SIG-M5 (cell line): ENCODE measurements around the gene KDM7A.

ENCODE experiments used
- DNase-seq: peaks from one replicate; lab custom pipeline; 2025; lab: John Stamatoyannopoulos, UW

The KDM7A gene, protein sequence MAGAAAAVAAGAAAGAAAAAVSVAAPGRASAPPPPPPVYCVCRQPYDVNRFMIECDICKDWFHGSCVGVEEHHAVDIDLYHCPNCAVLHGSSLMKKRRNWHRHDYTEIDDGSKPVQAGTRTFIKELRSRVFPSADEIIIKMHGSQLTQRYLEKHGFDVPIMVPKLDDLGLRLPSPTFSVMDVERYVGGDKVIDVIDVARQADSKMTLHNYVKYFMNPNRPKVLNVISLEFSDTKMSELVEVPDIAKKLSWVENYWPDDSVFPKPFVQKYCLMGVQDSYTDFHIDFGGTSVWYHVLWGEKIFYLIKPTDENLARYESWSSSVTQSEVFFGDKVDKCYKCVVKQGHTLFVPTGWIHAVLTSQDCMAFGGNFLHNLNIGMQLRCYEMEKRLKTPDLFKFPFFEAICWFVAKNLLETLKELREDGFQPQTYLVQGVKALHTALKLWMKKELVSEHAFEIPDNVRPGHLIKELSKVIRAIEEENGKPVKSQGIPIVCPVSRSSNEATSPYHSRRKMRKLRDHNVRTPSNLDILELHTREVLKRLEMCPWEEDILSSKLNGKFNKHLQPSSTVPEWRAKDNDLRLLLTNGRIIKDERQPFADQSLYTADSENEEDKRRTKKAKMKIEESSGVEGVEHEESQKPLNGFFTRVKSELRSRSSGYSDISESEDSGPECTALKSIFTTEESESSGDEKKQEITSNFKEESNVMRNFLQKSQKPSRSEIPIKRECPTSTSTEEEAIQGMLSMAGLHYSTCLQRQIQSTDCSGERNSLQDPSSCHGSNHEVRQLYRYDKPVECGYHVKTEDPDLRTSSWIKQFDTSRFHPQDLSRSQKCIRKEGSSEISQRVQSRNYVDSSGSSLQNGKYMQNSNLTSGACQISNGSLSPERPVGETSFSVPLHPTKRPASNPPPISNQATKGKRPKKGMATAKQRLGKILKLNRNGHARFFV

DNA sequence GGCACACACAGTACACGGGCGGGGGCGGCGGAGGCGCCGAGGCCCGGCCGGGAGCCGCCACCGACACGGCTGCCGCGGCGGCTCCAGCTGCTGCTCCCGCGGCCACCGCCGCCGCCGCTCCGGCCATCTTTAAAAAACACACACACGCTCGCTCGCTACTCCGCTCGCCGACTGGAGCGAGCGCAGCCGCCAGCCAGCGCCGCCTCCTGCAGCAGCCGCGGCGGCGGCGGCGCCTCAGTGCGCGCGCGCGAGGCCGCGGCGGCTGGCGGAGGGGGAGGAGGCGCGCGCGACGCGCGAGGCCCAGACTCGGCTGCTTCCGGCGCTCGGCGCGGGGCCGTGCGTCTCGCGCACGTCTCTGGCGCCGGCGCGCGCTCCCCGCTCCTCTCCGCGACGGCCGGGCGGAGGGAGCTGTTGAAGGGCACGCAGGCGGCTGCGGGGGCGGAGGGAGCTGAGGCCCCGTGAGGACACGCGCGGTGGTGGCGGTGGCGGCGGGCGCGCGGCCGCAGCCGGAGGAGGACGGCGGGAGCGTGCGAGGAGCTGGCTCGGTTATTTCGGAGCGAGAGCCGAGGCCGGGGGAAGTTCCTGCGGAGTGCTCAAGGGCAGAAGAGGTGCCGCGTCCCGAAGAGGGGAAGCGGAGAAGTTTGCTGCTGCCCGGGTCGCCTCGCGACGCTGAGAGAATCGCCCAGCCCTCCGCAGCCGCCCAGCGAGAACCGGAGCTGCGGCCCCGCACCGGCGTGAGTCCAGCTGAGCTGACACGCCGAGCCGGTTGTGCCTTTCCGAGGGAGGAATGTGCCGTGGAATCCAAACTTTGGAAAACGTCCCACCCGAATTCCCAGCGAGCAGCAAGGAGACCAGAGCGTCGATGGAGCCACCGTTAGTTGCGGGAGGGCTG is at the start of gene KDM7A:
TSS of gene KDM7A (minus strand) at position 173 of the 892 bp plus-strand sequence. CDS start at position 127, 46 bp downstream.
- no peak for DNase-seq

DNA sequence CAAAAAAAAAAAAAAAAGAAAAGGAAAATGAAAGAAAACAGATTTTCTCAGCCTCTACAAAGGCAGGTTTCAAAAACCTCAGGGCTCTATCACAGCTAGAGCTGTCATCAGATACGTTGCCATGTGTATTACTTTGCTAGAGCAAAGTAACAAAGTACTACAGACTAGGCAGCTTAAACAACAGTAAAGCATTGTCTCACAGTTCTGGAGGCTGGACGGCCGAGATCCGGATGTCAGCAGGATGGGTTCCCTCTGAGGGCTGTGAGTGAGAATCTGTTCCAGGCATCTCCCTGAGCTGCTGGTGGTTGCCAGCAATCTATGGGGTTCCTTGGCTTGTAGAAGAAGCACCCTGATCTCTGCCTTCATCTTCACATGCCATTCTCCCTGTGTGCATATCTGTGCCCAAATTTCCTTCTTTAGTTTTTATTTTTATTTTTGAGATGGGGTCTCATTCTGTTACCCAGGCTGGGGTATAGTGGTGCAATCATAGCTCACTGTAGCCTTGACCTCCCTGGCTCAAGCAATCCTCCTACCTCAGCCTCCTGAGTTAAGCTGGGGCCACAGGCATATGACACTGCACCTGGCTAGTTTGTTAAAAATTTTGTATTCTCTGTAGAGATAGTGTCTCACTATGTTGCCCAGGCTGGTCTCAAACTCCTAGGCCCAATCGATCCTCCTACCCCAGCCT is 48.9 kb upstream of the KDM7A start:
- DNase-seq = no peak

DNA sequence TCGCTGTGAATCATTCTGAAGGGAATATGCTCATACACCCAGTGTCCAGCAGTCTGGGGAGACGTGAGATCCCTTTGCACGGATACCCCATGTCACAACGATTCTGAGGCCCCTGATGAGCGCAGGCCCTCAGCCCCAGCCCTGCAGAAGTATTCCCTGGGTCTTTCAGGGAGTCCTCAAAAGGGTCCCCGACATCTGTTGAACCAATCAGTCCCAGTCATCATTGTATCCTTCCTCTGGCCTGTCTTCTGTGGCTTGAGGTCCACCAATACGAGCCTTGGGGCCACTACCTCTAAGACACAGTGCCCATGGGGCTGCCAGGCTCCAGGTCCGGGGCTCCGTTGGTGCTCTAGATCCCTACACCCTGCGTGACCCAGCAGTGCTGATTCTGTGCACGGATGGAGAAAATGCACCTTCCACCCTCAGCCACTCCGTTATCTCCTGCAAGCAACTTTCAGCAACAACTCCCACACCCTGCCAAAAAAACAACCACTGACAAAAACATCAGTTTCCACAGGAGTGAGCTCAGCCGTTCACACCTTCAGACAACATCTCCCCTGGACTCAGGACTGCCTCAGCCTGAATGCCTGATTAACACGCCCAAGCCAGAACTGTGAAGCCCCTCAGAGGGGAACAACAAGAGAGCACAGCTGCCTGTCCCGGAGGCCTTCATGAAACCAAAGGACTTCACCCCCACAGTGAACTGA is 46.9 kb upstream of the KDM7A start:
- DNase-seq = no peak

DNA sequence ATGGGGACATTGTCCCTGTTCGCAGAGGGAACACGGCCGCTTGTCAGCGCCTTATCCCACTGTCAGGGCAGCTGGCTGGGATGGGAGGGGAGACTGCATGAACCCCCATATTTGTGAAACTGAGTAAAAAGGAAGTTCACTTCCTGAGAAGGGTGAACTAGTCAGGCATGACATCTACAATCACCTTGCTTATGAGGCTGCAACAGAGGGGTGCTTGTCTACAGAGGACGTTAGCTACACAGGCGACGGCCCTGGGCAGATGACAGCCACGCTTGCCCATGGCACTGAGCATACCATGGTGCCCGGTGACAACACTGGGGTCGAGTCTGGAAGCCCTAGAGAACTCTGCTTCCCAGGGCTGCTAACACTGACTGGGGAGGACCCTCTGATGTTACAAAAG is 46.0 kb upstream of the KDM7A start:
- DNase-seq = no peak

DNA sequence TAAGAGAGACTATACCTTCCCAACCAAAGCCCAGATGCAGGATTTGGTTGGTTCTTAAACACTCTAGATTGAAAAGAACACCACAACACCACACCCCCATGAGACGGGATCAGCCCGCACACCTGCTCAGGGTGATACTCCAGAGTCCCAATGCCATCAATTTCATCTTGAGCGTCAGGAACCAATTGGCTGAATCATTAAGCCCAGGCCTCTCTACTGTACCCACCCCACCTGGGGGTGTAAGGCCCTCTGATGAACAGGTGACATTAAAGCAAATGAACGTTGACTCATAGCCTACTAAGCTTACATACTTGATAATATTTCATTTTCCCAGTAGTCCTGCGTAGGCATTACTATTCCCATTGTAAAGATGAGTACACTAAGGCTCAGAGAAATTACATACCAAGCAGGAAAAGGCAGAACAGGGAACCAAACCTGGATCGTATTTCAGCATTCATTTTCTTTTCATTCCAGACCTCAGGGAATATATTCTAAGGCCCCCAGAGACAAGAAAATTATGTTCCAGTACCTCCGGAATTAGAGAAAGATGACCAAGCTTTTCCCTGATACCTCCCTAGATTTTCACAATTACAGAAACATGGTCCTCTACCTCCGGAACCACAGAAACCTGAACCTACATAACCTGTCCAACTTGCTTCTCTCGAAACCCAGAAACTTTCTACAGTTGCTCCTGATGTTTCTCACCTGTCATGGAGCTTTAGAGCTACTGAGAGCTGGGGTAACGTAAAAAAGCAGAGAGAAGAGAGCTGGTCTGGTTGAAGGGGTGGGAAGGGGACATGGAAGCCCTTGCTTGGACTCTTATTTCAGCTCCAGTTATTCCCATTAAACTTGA is 43.1 kb upstream of the KDM7A start:
- DNase-seq = no peak

DNA sequence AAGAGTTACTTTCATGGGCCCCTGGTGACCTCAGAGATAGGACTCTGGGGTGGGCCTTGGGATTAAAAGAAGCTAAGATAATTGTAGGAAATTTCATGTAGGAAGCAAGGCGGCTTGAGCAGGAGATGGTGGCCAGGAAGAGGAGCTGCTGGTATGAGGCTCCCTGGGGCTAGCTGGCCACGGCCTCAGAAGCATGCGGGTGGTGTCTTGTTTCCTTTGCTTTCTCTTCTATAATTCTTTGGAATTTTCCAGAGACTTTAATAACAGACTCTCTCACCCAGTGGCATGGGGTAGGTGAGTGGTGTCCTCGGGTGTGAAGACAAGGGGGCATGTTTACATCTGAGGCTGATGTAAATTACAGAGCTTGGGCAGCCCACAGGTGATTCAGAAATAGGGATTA is 41.9 kb upstream of the KDM7A start:
- DNase-seq = no peak

DNA sequence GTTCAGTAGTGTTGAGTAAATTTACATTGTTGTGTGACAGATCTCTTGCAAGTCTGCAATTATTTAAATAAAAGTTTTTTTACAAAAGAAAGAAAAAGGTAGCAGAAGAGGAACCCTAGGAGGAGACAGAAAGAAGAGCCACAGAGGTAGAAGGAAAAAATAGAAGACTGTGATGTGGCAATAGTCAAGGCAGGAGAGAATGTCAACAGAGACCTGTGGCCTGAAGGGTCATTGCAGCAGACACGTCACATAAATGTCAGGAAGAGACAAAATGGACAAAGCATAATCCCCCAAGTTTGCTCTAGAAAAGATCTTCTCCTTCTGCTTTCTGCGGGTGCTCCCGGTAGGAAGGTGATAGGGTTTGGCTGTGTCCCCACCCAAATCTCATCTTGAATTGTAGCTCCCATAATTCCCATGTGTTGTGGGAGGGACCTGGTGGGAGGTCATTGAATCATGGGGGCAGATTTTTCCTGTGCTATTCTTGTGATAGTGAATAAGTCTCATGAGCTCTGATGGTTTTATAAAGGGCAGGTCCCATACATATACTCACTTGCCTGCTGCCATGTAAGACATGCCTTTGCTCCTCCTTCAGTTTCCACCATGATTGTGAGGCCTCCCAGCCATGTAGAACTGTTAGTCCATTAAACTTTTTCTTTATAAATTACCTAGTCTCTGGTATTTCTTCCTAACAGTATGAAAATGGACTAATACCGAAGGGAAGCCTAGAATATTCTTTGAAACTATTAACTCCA is 41.1 kb upstream of the KDM7A start:
- no peak for DNase-seq

DNA sequence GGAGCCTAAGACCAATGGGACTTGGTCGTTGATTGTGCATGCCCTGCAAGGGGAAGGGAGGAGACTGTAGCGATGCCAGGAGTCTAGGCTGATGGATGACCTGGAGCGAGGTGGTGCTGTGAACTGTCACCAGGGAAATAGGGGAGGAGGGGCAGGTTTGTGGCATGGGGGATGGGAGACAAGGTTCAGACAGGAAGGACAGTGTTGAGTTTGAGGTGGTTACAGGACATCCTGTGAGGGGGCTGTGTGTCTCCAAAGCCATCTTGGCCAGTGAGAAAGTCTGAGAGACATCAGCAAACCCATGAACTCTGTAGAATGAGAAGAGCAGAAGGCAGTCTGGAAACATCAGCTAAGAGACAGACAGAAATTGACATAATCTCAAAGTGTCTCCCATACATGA is 38.5 kb upstream of the KDM7A start:
- no peak for DNase-seq

DNA sequence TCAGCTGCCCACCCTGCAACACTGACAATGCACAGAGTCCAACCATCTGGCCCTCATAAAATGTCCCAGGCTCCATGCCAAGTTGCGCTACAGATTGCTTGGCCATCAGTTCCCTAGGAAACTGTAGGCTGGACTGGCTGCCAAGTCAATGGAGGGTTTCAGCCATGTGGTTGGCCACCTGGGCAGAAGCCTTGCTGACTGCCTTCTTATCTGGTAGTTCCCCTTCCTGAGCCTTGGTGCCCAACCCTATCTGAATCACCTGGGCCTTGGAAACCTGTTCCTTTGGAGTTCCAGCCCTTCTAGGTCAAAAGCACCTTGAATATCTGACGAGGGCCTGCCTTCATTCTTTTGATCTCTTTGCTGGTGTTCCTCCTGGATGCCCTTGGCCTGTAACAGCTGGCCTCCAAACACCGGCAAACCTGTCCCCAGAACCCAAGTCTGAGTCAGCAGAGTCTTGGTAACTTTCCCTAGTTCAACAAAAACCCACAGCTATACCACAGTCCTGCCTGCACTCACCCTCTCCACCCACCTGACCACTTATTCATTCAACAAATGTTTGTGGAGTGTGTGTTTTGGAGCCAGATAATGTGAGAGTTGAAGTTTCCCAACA is 37.4 kb upstream of the KDM7A start:
- DNase-seq = no peak

DNA sequence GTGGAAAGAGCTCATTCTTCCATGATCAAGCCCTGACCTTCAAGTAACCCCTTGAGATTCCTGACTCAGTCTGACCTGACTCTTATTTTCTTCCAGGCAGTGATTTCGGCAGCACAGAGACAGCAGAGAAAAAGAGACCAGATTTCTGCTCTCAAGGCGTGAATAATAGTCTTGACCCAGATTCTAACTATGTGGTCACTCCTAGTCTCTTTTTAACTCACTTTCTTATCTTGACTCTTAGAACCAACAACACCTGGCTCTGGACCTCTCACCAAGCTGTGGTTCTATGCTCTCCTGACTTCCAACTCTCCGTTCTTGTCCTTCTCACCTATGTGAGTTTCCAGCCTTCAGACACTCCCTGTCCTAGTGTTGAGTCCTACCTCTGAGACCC is 36.9 kb upstream of the KDM7A start:
- DNase-seq = no peak

DNA sequence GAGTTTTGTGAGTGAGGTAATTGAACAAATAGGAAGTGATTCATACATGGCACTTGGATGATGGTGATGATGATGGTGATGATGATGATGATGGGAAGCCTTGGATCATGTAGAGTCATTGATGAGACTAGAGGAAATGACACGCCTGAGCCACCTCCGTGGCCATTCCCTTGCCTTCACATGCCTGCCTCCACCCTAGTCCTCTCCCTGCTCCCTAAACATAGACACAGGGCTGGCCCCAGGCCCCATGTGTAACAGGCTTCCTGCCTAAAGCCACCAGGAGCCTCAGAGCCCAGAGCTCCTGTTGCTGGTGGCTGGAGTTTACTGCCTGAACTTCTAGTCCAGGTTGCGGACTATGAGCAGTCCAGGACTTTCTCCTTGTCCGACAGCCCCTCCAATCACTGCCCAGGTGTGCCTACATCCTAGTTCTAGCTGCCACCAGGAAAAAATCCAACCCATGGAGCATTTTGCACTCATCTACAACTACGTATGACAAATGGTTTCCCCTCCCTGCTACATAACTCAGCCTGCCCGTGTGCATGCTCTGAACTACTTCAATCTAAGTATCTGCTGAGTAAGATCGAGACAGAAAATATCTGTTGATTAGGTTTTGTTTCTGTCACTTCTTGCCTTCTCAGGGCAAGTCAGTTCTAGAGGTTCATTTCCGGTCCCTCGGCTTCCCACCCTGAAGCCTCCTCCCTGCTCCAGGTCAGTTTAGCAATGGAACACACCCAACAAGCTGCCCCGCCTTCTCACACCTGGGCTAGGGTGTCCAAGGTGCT is 35.5 kb upstream of the KDM7A start:
- DNase-seq = no peak

DNA sequence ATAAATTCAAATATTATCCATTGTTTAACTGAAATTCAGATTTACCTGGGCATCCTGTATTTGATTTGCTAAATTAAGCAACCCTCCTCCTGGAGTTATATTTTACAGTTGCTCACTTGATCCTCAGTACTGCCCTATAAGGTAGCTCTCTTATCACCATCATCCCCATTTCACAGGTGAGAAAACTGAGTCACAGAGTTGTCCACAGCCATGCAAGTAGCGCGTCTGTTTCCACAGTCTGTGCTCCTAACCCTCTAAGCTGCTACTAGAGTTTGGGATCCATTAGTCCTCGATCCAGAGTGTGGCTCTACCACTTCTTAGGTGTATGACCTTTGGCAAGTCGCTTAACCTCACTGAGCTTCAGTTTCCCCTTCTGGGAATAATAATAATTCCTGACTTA is 34.9 kb upstream of the KDM7A start:
- DNase-seq = no peak

DNA sequence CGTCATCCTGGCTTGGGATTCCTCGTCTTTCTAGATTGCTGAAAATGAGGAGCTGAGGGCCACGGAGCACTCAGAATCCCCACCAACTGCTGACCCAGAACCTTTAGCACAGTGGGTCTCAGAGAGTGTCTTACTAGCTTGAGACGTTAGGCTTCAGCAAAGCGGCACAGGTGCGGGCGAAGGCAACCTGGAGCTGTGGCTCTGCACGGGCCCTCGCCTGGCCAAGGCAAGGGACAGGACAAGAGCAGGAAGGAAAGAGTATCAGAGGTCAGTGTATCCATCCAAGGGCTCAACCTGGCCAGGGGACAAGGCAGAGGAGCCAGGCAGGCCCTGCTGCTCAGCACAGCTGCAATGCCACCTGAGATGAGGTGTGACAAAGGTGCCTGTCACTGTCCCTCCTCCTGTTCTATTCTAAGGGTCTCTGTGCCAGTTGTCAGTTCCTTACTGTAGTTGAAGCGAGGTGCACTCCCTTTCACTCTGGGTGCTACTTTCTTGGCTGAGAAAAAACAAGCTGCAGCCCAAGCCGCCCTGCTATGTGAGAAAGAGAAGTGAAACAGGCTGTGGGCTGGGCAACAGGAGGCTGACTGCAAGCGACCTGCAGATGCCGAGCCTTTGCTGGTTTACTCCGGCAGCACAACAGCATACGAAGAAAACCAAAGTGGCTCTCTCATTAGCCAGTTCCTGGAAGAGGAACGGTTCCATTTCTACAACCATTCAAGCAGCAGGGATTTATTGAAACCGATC is 33.3 kb upstream of the KDM7A start:
- DNase-seq = peak; percentile 50

DNA sequence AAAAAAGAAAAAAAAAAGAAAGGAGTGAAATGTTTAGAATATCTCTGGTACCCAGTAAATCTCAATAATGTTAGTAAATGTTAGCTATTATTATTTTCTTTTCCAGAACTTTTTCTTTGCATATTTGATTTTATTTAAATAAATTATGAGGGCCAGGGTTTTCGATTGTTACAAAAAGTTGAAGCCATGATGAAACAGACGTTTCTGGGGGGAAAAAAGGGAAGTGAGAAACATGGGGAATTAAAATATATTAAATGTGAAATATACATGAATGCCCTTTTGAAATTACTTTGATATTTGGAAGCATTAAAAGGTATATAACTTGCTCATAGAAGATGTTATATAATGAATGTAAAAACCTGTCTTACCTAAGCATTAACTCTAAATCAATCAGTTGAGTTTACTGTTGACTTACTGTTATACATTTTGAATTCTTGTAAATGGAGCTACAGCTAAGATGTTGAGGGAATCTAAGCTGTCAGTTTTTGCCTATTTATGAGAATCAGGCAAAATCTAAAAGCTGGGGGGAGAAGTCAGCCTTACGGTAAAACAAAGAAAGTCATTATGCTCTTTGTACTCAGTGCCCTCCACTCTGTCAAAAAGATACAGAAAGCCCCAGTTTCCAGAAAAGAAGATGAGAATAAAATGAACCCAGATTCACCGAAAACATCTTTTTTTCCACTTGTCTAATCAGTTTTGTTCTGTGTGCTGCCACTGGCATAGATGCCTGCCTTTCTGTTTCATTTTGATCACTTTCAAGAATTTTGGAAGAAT is 30.0 kb upstream of the KDM7A start:
- DNase-seq = no peak

DNA sequence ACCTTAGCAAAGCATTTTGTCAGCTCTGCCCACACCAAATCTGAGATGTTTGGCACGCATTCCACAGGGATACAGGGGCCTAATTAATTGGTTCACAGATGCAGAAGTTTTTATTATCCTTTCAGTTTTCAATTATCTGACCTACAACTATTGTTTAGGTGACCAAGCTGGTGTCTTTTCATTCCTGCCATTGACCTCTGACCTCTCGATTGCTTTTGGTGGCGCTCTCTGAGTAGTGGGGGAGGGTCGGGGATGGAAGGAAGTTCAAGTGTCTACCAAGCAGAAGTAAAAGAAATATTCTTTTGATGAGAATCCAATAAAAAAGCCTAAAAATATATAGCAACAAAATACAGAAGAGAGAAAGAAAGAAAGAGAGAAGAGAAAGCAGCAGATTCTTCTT is 28.8 kb upstream of the KDM7A start:
- no peak for DNase-seq

DNA sequence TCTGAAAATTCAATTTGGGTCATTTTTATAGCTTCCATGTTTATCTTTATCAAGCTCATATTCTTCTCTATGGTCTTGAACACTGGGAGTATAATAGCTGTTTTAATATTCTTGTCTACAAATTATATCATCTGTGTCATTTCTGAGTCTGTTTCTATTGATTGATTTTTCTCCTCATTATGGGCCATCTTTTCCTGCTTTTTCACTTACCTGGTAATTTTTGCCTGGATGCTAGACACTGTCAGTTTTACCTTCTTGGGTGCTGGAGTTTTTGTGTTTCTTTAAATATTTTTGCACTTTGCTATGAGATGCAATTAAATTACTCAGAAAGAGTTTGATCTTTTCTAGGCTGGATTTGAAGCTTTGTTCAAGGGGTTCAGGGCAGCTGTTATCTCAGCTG is 26.8 kb upstream of the KDM7A start:
- no peak for DNase-seq
